HCT116 (cell line): Measurements from ENCODE around the gene LUZP2. TPM values are rescaled to one million over a fixed set of nuclear protein-coding genes. Genes with fewer than 3 reads are reported as not detected.

Experiments
- ATAC-seq: fragments of 200-7000 bp; cut with Tn5 transposase; 2 replicates; pipeline ENCODE4 v1.9.1; 2020; ENCODE audit warnings: mild to moderate bottlenecking, moderate library complexity
- BruUV-seq: library from RNA; stranded (reverse); fragments of 400-500 nt; replicated peaks from 2 replicates; lab custom pipeline; 2021; lab: Mats Ljungman, UMichigan
- CTCF ChIA-PET: fragments of 300-600 bp; sonication (Branson Sonifier 250); formaldehyde crosslinking; loops from one replicate; lab custom pipeline; 2021; ENCODE audit warnings: antibody characterized with exemption; lab: Charles Lee
- POLR2A ChIA-PET: fragments of 300-600, 350-600 bp; sonication (Branson Sonifier 250); formaldehyde crosslinking; loops from one replicate; lab custom pipeline; 2021; ENCODE audit warnings: antibody characterized with exemption; lab: Charles Lee
- RAD21 ChIA-PET, 2 experiments: fragments of 300-600 bp; sonication (Branson Sonifier 250); formaldehyde crosslinking; loops; one replicate each; lab custom pipeline; 2023; ENCODE audit warnings: low total read pairs in 2 of 2; ENCODE audit not compliant: uncharacterized antibody in 2 of 2, unreplicated experiment in 2 of 2, low non-redundant PET in 1 of 2; lab: Charles Lee
- DNase-seq: peaks from one replicate; pipeline ENCODE4 v3.0.0-alpha.2; 2010; ENCODE audit warnings: low read depth, low spot score
- H2AFZ ChIP-seq: fragments of 200-600 bp; shearing (Covaris generic), sonication (generic); 2 replicates; pipeline ENCODE4 v1.6.1; 2017; ENCODE audit warnings: low read depth, mixed run types, mixed read lengths, antibody characterized with exemption, low read length; ENCODE audit not compliant: poor library complexity, severe bottlenecking
- H3K27ac ChIP-seq: 2 replicates; pipeline ENCODE4 v1.5.1; 2012; ENCODE audit warnings: low read depth, low read length
- H3K27me3 ChIP-seq: fragments of 200-600 bp; sonication (generic); 2 replicates; pipeline ENCODE4 v1.6.1; 2016; ENCODE audit warnings: mixed run types, low read length, mixed read lengths; ENCODE audit not compliant: insufficient read depth
- H3K36me3 ChIP-seq, 2 experiments: fragments of 200-500 bp in 1 of 2; fragments of 200-600 bp in 1 of 2; sonication (Bioruptor generic) in 1 of 2; sonication (generic) in 1 of 2; 2 replicates each; pipeline versions ENCODE4 v1.5.1 to v1.6.1; 2014 to 2016; ENCODE audit warnings: low read length in 2 of 2, inconsistent platforms in 1 of 2, mixed read lengths in 1 of 2, mixed run types in 1 of 2; ENCODE audit not compliant: insufficient read depth in 2 of 2, control insufficient read depth in 1 of 2
- H3K4me1 ChIP-seq, 2 experiments: fragments of 200-600 bp in 1 of 2; sonication (generic) in 1 of 2; 2 replicates each; pipeline versions ENCODE4 v1.5.1 to v1.6.1; 2012 to 2017; ENCODE audit warnings: low read length in 2 of 2, inconsistent platforms in 1 of 2, mild to moderate bottlenecking in 1 of 2, mixed read lengths in 1 of 2, mixed run types in 1 of 2, moderate library complexity in 1 of 2; ENCODE audit not compliant: insufficient read depth in 2 of 2, control insufficient read depth in 1 of 2
- H3K4me2 ChIP-seq: fragments of 200-600 bp; sonication (generic); 2 replicates; pipeline ENCODE4 v1.6.1; 2017; ENCODE audit warnings: mixed run types, low read length, mixed read lengths
- H3K4me3 ChIP-seq, 2 experiments: fragments of 200-600 bp in 1 of 2; sonication (generic) in 1 of 2; replicated peaks in 1 of 2; 2 replicates each; pipeline ENCODE4 v1.5.1; 2011 to 2016; ENCODE audit warnings: low read length in 2 of 2, control low read depth in 1 of 2, low read depth in 1 of 2, mild to moderate bottlenecking in 1 of 2, mixed read lengths in 1 of 2, mixed run types in 1 of 2
- H3K79me2 ChIP-seq: fragments of 200-600 bp; sonication (generic); 2 replicates; pipeline ENCODE4 v1.6.1; 2017; ENCODE audit warnings: mild to moderate bottlenecking, mixed run types, low read length, moderate library complexity, mixed read lengths; ENCODE audit not compliant: insufficient read depth
- H3K9ac ChIP-seq: fragments of 200-600 bp; sonication (generic); 2 replicates; pipeline ENCODE4 v1.6.1; 2016; ENCODE audit warnings: low read length, mixed read lengths
- H3K9me2 ChIP-seq: fragments of 200-600 bp; sonication (generic), shearing (Covaris generic); 2 replicates; pipeline ENCODE4 v1.6.1; 2017; ENCODE audit warnings: mixed run types, mild to moderate bottlenecking, moderate library complexity; ENCODE audit not compliant: insufficient read depth
- H3K9me3 ChIP-seq, 2 experiments: fragments of 200-500 bp in 1 of 2; fragments of 200-600 bp in 1 of 2; sonication (Bioruptor generic) in 1 of 2; sonication (generic) in 1 of 2; 2 replicates each; pipeline ENCODE4 v1.6.1; 2014 to 2017; ENCODE audit warnings: low read length in 2 of 2, mixed read lengths in 2 of 2, inconsistent platforms in 1 of 2, low read depth in 1 of 2, mild to moderate bottlenecking in 1 of 2, mixed run types in 1 of 2, moderate library complexity in 1 of 2; ENCODE audit not compliant: control insufficient read depth in 1 of 2, insufficient read depth in 1 of 2
- H4K20me1 ChIP-seq: fragments of 200-600 bp; sonication (generic), shearing (Covaris generic); 2 replicates; pipeline ENCODE4 v1.6.1; 2017; ENCODE audit warnings: mixed run types, mild to moderate bottlenecking, moderate library complexity; ENCODE audit not compliant: insufficient read depth
- EGR1 ChIP-seq: IDR thresholded peaks from 2 replicates; pipeline ENCODE4 v1.6.1; 2012; ENCODE audit warnings: low read depth
- ELF1 ChIP-seq: IDR thresholded peaks from 2 replicates; pipeline ENCODE4 v1.6.1; 2012; ENCODE audit warnings: low read depth, borderline replicate concordance
- EZH2 ChIP-seq: fragments of 200-600 bp; sonication (generic); IDR thresholded peaks from 2 replicates; pipeline ENCODE4 v1.6.1; 2017; ENCODE audit warnings: antibody characterized with exemption, mixed run types
- POLR2AphosphoS5 ChIP-seq: IDR thresholded peaks from 2 replicates; pipeline ENCODE4 v1.6.1; 2011; ENCODE audit warnings: mild to moderate bottlenecking, low read depth, low read length, moderate library complexity
- SP1 ChIP-seq: IDR thresholded peaks from 2 replicates; pipeline ENCODE4 v1.6.1; 2012; ENCODE audit warnings: low read depth
- YY1 ChIP-seq: IDR thresholded peaks from 2 replicates; pipeline ENCODE4 v1.6.1; 2011; ENCODE audit warnings: low read length, low read depth, moderate library complexity, mild to moderate bottlenecking; ENCODE audit not compliant: insufficient replicate concordance; ENCODE audit errors: extremely low read depth
- intact Hi-C: fragments of 100-400 bp; cut with micrococcal nuclease; formaldehyde crosslinking; loops from 2 replicates; pipeline ENCODE4 v1.10.0; 2022
- total RNA-seq: library from RNA; stranded (reverse); gene quantifications from one replicate; pipeline ENCODE4 v1.2.1, GENCODE V29; 2021; ENCODE audit not compliant: unreplicated experiment
- TF ChIP-seq, protein P1 (sequence below): IDR thresholded peaks from 2 replicates; pipeline ENCODE4 v1.6.1; 2012
- TF ChIP-seq, protein P2 (sequence below): IDR thresholded peaks from 2 replicates; pipeline ENCODE4 v1.6.1; 2011; ENCODE audit warnings: mild to moderate bottlenecking, low read length, moderate library complexity; ENCODE audit not compliant: insufficient replicate concordance; ENCODE audit errors: extremely low read depth

The LUZP2 gene
- total RNA-seq, 1 experiment from 2014 or later: not detected

DNA sequence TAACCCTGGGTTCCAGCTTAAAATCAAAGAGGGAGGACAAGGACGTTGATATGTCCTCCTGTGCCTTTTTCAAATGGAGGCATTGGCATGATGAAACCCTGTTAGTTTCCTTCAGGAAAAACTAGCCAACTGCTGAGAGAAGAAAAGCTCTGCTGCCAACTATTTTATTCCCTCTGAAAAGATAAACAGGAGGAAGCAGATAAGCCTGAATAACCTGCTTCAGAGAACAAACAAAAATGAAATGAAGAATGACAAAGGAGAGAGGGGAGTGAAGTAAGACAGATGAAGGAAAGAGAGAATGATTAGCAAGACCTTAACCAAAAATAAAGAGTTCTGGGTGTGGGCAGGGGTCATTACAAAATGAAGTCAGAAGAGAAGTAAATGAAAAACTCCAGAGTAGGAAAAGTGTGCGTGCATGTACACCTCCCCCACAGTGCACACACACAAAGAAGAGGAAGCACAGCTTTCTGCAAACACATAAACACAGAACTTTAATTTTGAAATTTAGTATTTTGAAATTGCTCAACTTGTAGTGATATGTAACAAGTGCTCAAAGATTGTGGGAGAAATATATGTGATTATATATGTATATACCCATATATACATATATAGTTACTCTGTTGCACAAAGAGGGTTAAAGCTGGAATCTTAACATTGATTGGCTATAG lies 332.2 kb downstream of the LUZP2 start (continued):
- TF ChIP-seq YY1 (no peak), POLR2AphosphoS5 (no peak), EZH2 (no peak), SP1 (no peak), ELF1 (no peak)
- TF ChIP-seq, protein P1, sequence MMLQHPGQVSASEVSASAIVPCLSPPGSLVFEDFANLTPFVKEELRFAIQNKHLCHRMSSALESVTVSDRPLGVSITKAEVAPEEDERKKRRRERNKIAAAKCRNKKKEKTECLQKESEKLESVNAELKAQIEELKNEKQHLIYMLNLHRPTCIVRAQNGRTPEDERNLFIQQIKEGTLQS: no peak

DNA sequence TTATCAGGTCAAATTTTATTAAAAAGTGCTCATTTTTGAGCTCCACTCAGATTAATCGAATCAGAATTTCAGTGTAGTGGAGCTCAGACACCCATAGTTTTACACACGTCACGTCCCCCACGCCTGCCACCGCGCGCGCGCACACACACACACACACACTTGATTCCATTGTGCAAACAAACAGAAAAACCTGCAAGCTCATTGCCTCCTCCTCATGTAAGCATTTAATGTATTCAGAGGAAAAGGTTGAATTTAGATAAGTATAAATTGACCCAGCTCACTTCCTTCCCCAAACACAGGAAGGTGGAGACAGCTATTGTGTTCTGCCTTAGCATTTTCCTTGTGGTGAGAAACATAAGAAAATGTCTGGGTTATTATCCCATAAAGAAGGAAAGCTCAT lies 336.7 kb downstream of the LUZP2 start:
- no TSS peak for BruUV-seq
- H2AFZ ChIP-seq: no peak overlapping the region
- DNase-seq: no peak
- POLR2A ChIA-PET: no interaction called here
- no peaks in the 10 kb centered on the region for H3K4me1 ChIP-seq
- intact Hi-C loops: no loop called here
- CTCF ChIA-PET: no interaction called here
- H3K9ac ChIP-seq: no peak overlapping the region
- H3K9me3 ChIP-seq: no peaks in the 10 kb centered on the region; a peak in 1 of 4 replicates
- TF ChIP-seq, protein P2, sequence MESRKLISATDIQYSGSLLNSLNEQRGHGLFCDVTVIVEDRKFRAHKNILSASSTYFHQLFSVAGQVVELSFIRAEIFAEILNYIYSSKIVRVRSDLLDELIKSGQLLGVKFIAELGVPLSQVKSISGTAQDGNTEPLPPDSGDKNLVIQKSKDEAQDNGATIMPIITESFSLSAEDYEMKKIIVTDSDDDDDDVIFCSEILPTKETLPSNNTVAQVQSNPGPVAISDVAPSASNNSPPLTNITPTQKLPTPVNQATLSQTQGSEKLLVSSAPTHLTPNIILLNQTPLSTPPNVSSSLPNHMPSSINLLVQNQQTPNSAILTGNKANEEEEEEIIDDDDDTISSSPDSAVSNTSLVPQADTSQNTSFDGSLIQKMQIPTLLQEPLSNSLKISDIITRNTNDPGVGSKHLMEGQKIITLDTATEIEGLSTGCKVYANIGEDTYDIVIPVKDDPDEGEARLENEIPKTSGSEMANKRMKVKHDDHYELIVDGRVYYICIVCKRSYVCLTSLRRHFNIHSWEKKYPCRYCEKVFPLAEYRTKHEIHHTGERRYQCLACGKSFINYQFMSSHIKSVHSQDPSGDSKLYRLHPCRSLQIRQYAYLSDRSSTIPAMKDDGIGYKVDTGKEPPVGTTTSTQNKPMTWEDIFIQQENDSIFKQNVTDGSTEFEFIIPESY: no peak
- TF ChIP-seq EGR1 (no peak), SP1 (no peak)
- TF ChIP-seq, all 23 proteins: peak for 0
- Histone ChIP-seq H3K9me2 (no peaks in the 10 kb centered on the region), H3K79me2 (no peaks in the 10 kb centered on the region), H4K20me1 (no peaks in the 10 kb centered on the region), H3K36me3 (no peaks in the 10 kb centered on the region), H3K4me2 (no peak overlapping the region), H3K27me3 (no peaks in the 10 kb centered on the region), H3K27ac (no peak overlapping the region), H3K4me3 (no peak overlapping the region)
- ATAC-seq: no peak
- RAD21 ChIA-PET: no interaction called here
